Trophoblast cell (in vitro differentiated cells and primary cell): Measurements from ENCODE around the gene MAFB.

Source experiments
- DNase-seq, 2 donors: peaks; one replicate each; pipeline ENCODE4 v3.0.0-alpha.2; 2016
- H2AFZ ChIP-seq: 2 replicates; pipeline ENCODE4 v1.6.1; 2013; ENCODE audit warnings: low read length, moderate library complexity, mild to moderate bottlenecking; ENCODE audit not compliant: insufficient read depth, poor library complexity
- H2AK5ac ChIP-seq: 2 replicates; pipeline ENCODE4 v1.6.1; 2013; ENCODE audit warnings: mild to moderate bottlenecking, low read length
- H2BK120ac ChIP-seq: 2 replicates; pipeline ENCODE4 v1.6.1; 2013; ENCODE audit warnings: low read length, mild to moderate bottlenecking, moderate library complexity; ENCODE audit not compliant: insufficient read depth, poor library complexity
- H2BK12ac ChIP-seq: 2 replicates; pipeline ENCODE4 v1.6.1; 2013; ENCODE audit warnings: mild to moderate bottlenecking, low read length, moderate library complexity
- H2BK5ac ChIP-seq: 2 replicates; pipeline ENCODE4 v1.6.1; 2013; ENCODE audit warnings: low read length, low read depth, moderate library complexity, mild to moderate bottlenecking; ENCODE audit not compliant: poor library complexity
- H3K14ac ChIP-seq: 2 replicates; pipeline ENCODE4 v1.6.1; 2013; ENCODE audit warnings: mild to moderate bottlenecking, low read length
- H3K18ac ChIP-seq: 2 replicates; pipeline ENCODE4 v1.6.1; 2013; ENCODE audit warnings: mild to moderate bottlenecking, low read length
- H3K23ac ChIP-seq: 2 replicates; pipeline ENCODE4 v1.6.1; 2013; ENCODE audit warnings: low read length
- H3K27ac ChIP-seq: 2 replicates; pipeline ENCODE4 v1.5.1; 2013; ENCODE audit warnings: low read depth, mild to moderate bottlenecking, inconsistent platforms, low read length, moderate library complexity
- H3K27me3 ChIP-seq: 2 replicates; pipeline ENCODE4 v1.6.1; 2013; ENCODE audit warnings: inconsistent platforms, mild to moderate bottlenecking, low read length, moderate library complexity; ENCODE audit not compliant: insufficient read depth
- H3K36me3 ChIP-seq, 2 experiments: 1 replicate in 1 of 2; 2 replicates in 1 of 2; pipeline ENCODE4 v1.6.1; 2013; ENCODE audit warnings: low read length in 2 of 2, mild to moderate bottlenecking in 2 of 2, moderate library complexity in 1 of 2; ENCODE audit not compliant: insufficient read depth in 2 of 2, control insufficient read depth in 1 of 2
- H3K4ac ChIP-seq: 2 replicates; pipeline ENCODE4 v1.6.1; 2013; ENCODE audit warnings: low read depth, mild to moderate bottlenecking, low read length, moderate library complexity
- H3K4me1 ChIP-seq, 2 experiments: 1 replicate in 1 of 2; 2 replicates in 1 of 2; pipeline ENCODE4 v1.6.1; 2013; ENCODE audit warnings: low read length in 2 of 2, mild to moderate bottlenecking in 2 of 2, moderate library complexity in 1 of 2; ENCODE audit not compliant: insufficient read depth in 2 of 2, control insufficient read depth in 1 of 2
- H3K4me2 ChIP-seq: 2 replicates; pipeline ENCODE4 v1.6.1; 2013; ENCODE audit warnings: inconsistent platforms, mild to moderate bottlenecking, low read length, moderate library complexity
- H3K4me3 ChIP-seq: 2 replicates; pipeline ENCODE4 v1.5.1; 2013; ENCODE audit warnings: mild to moderate bottlenecking, low read depth, low read length, inconsistent platforms
- H3K79me1 ChIP-seq: one replicate; pipeline ENCODE4 v1.6.1; 2013; ENCODE audit warnings: low read length
- H3K79me2 ChIP-seq: 2 replicates; pipeline ENCODE4 v1.6.1; 2013; ENCODE audit warnings: low read length, mild to moderate bottlenecking; ENCODE audit not compliant: control insufficient read depth, insufficient read depth, poor library complexity
- H3K9ac ChIP-seq: 2 replicates; pipeline ENCODE4 v1.6.1; 2013; ENCODE audit warnings: mild to moderate bottlenecking, low read length
- H3K9me3 ChIP-seq: 2 replicates; pipeline ENCODE4 v1.6.1; 2013; ENCODE audit warnings: low read depth, mild to moderate bottlenecking, control low read depth, inconsistent platforms, low read length; ENCODE audit not compliant: insufficient read depth
- H4K12ac ChIP-seq: 2 replicates; pipeline ENCODE4 v1.6.1; 2013; ENCODE audit warnings: low read depth, mild to moderate bottlenecking, low read length, moderate library complexity
- H4K8ac ChIP-seq: 2 replicates; pipeline ENCODE4 v1.6.1; 2013; ENCODE audit warnings: low read depth, mild to moderate bottlenecking, low read length, moderate library complexity
- H4K91ac ChIP-seq: one replicate; pipeline ENCODE4 v1.6.1; 2013; ENCODE audit warnings: low read depth, mild to moderate bottlenecking, low read length, moderate library complexity
- WGBS: extraction: QIAGEN DNeasy Blood & Tissue Kit; methylation state at CpG from one replicate; pipeline ENCODE4 v1.1.7; 2013; ENCODE audit warnings: missing lambda C conversion rate; ENCODE audit not compliant: insufficient read length, insufficient coverage; ENCODE audit errors: extremely low coverage; 5-methylcytosine and 5-hydroxymethylcytosine counted together

Gene MAFB

GRCh38 chr20:40704828-40705227, 15.8 kb upstream of the MAFB start:
- Histone ChIP-seq H3K4me1 (peaks cover 6 to 8% of the 10 kb centered on the region in 2 experiments), H4K12ac (no peak overlapping the region), H3K14ac (no peak overlapping the region), H3K79me1 (no peaks in the 10 kb centered on the region), H3K36me3 (no peaks in the 10 kb centered on the region), H4K8ac (no peak overlapping the region), H2BK120ac (no peak overlapping the region), H3K4me3 (no peak overlapping the region), H2BK5ac (no peak overlapping the region), H2AFZ (no peak overlapping the region), H3K23ac (no peak overlapping the region), H2BK12ac (no peak overlapping the region), H3K79me2 (no peaks in the 10 kb centered on the region), H3K4me2 (peak overlapping the region; percentile 13), H4K91ac (no peak overlapping the region), H2AK5ac (no peak overlapping the region), H3K27me3 (no peaks in the 10 kb centered on the region), H3K9ac (no peak overlapping the region), H3K4ac (no peak overlapping the region), H3K18ac (no peak overlapping the region), H3K9me3 (no peaks in the 10 kb centered on the region), H3K27ac (no peak overlapping the region)
- WGBS: no CpG with 5 or more reads among the region's 4 CpGs
- peak in 1 of 2 donors; percentile 35 for DNase-seq

- H3K4me1 ChIP-seq: peaks cover 6 to 8% of the 10 kb centered on the region in 2 experiments
- no peak overlapping the region for H2BK120ac ChIP-seq
- no peak overlapping the region for H3K4ac ChIP-seq
- H4K8ac ChIP-seq: no peak overlapping the region
- no peaks in the 10 kb centered on the region for H3K27me3 ChIP-seq
- H3K27ac ChIP-seq: no peak overlapping the region
- no peak overlapping the region for H3K23ac ChIP-seq
- H3K79me2 ChIP-seq: no peaks in the 10 kb centered on the region
- DNase-seq: peak; percentile 39 to 49
- no peak overlapping the region for H3K4me2 ChIP-seq
- H3K14ac ChIP-seq: no peak overlapping the region
- no CpG with 5 or more reads among the region's 8 CpGs for WGBS
- no peak overlapping the region for H2BK5ac ChIP-seq
- H3K18ac ChIP-seq: no peak overlapping the region
- no peak overlapping the region for H4K91ac ChIP-seq
- no peak overlapping the region for H3K4me3 ChIP-seq
- H3K36me3 ChIP-seq: no peaks in the 10 kb centered on the region
- H2AFZ ChIP-seq: no peak overlapping the region
- H3K9ac ChIP-seq: no peak overlapping the region
- no peak overlapping the region for H2AK5ac ChIP-seq
- no peaks in the 10 kb centered on the region for H3K79me1 ChIP-seq
- H2BK12ac ChIP-seq: no peak overlapping the region
- H3K9me3 ChIP-seq: no peaks in the 10 kb centered on the region
- H4K12ac ChIP-seq: no peak overlapping the region
Observed at GRCh38 chr20:40703975-40704530, 15.0 kb upstream of the MAFB start.

GRCh38 chr20:40702504-40702903, 13.5 kb upstream of the MAFB start:
- no peak overlapping the region for H2AK5ac ChIP-seq
- no peak overlapping the region for H2AFZ ChIP-seq
- no peak overlapping the region for H2BK120ac ChIP-seq
- no peak overlapping the region for H3K9ac ChIP-seq
- no peak overlapping the region for H3K4me3 ChIP-seq
- no peak overlapping the region for H4K91ac ChIP-seq
- no peak overlapping the region for H4K12ac ChIP-seq
- no peak overlapping the region for H3K18ac ChIP-seq
- no peak overlapping the region for H3K4me2 ChIP-seq
- H2BK12ac ChIP-seq: no peak overlapping the region
- no peak overlapping the region for H3K14ac ChIP-seq
- H3K27me3 ChIP-seq: no peaks in the 10 kb centered on the region
- no peak for DNase-seq
- no CpG with 5 or more reads among the region's 4 CpGs for WGBS
- no peaks in the 10 kb centered on the region for H3K36me3 ChIP-seq
- no peaks in the 10 kb centered on the region for H3K79me2 ChIP-seq
- no peaks in the 10 kb centered on the region for H3K79me1 ChIP-seq
- no peaks in the 10 kb centered on the region for H3K9me3 ChIP-seq
- no peak overlapping the region for H4K8ac ChIP-seq
- no peak overlapping the region for H3K4ac ChIP-seq
- no peak overlapping the region for H3K23ac ChIP-seq
- peaks cover 6 to 8% of the 10 kb centered on the region in 2 experiments for H3K4me1 ChIP-seq
- H3K27ac ChIP-seq: no peak overlapping the region
- no peak overlapping the region for H2BK5ac ChIP-seq

DNA sequence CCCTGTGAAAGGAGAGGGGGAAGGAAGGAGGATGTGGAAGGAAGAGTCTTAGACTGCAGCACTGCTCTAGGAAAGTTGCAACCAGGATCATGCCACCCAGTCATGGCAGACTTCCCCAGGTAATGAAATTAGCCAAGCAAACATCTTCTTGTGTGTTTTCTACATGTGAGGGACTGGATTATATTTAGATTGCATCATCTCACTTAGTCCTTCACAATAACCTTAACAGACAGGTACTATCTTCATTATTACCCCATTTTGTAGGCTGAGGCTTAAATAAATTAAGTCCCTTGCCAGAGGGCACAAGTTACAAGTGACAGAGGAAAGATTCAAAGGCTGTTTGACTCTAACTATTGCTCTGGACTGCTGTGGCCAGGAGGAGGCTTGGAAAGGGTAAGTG, 9.7 kb upstream of the MAFB start:
- no peak overlapping the region for H3K27ac ChIP-seq
- H4K8ac ChIP-seq: no peak overlapping the region
- no peak for DNase-seq
- H2BK12ac ChIP-seq: no peak overlapping the region
- H3K9ac ChIP-seq: no peak overlapping the region
- no peak overlapping the region for H2AK5ac ChIP-seq
- no peak overlapping the region for H4K91ac ChIP-seq
- H2BK120ac ChIP-seq: no peak overlapping the region
- H3K79me2 ChIP-seq: no peaks in the 10 kb centered on the region
- H3K4me1 ChIP-seq: no peaks in the 10 kb centered on the region
- H3K27me3 ChIP-seq: peaks cover 5% of the 10 kb centered on the region
- no peaks in the 10 kb centered on the region for H3K79me1 ChIP-seq
- H2AFZ ChIP-seq: no peak overlapping the region
- H2BK5ac ChIP-seq: no peak overlapping the region
- no peak overlapping the region for H3K14ac ChIP-seq
- H3K23ac ChIP-seq: no peak overlapping the region
- no peak overlapping the region for H4K12ac ChIP-seq
- no peak overlapping the region for H3K4me2 ChIP-seq
- H3K36me3 ChIP-seq: no peaks in the 10 kb centered on the region
- H3K4ac ChIP-seq: no peak overlapping the region
- no peak overlapping the region for H3K18ac ChIP-seq
- no peaks in the 10 kb centered on the region for H3K9me3 ChIP-seq
- H3K4me3 ChIP-seq: no peak overlapping the region
